DND-41 (cell line): ENCODE data around the gene SERPINB11.

Experiments used
- ATAC-seq: fragments of 200-7000 bp; cut with Tn5 transposase; 3 replicates; pipeline ENCODE4 v1.9.1; 2021; ENCODE audit warnings: low read depth; ENCODE audit not compliant: insufficient read depth
- DNase-seq: peaks from one replicate; pipeline ENCODE4 v3.0.0-alpha.2; 2020
- H2AFZ ChIP-seq: 2 replicates; pipeline ENCODE4 v1.6.0; 2012; ENCODE audit warnings: low read depth, low read length
- H3K27ac ChIP-seq: 2 replicates; pipeline ENCODE4 v1.5.1; 2012; ENCODE audit warnings: low read length, inconsistent platforms
- H3K27me3 ChIP-seq: fragments of 200-600 bp; sonication (generic); 2 replicates; pipeline ENCODE4 v1.6.0; 2012; ENCODE audit warnings: low read length, mild to moderate bottlenecking, inconsistent platforms; ENCODE audit not compliant: insufficient read depth, poor library complexity
- H3K36me3 ChIP-seq: 2 replicates; pipeline ENCODE4 v1.5.1; 2012; ENCODE audit warnings: low read length, inconsistent platforms; ENCODE audit not compliant: insufficient read depth
- H3K4me1 ChIP-seq: 2 replicates; pipeline ENCODE4 v1.5.1; 2012; ENCODE audit warnings: mild to moderate bottlenecking, low read length; ENCODE audit not compliant: insufficient read depth
- H3K4me2 ChIP-seq: 2 replicates; pipeline ENCODE4 v1.6.0; 2012; ENCODE audit warnings: mild to moderate bottlenecking, moderate library complexity, low read length, inconsistent platforms; ENCODE audit not compliant: insufficient read depth
- H3K4me3 ChIP-seq, 2 experiments: fragments of 200-600 bp in 1 of 2; shearing (Covaris generic) in 1 of 2; 2 replicates each; pipeline ENCODE4 v1.5.1; 2012 to 2016; ENCODE audit warnings: inconsistent platforms in 2 of 2, low read length in 2 of 2, mild to moderate bottlenecking in 2 of 2, low read depth in 1 of 2, moderate library complexity in 1 of 2
- H3K79me2 ChIP-seq: 2 replicates; pipeline ENCODE4 v1.6.0; 2012; ENCODE audit warnings: low read length, inconsistent platforms; ENCODE audit not compliant: insufficient read depth
- H3K9ac ChIP-seq: 2 replicates; pipeline ENCODE4 v1.6.0; 2012; ENCODE audit warnings: low read depth, mild to moderate bottlenecking, inconsistent platforms, low read length, moderate library complexity
- H3K9me3 ChIP-seq: 2 replicates; pipeline ENCODE4 v1.5.1; 2012; ENCODE audit warnings: low read length, moderate library complexity, mild to moderate bottlenecking, inconsistent platforms; ENCODE audit not compliant: insufficient read depth, severe bottlenecking
- H4K20me1 ChIP-seq: 2 replicates; pipeline ENCODE4 v1.6.0; 2012; ENCODE audit warnings: low read length; ENCODE audit not compliant: insufficient read depth
- CTCF ChIP-seq: IDR thresholded peaks from 2 replicates; pipeline ENCODE4 v1.5.1; 2012; ENCODE audit warnings: borderline replicate concordance, low read length, moderate library complexity, mild to moderate bottlenecking; ENCODE audit not compliant: poor library complexity, severe bottlenecking; ENCODE audit errors: extremely low read depth
- EZH2 ChIP-seq: IDR thresholded peaks from 3 replicates; pipeline ENCODE4 v1.6.1; 2012; ENCODE audit warnings: borderline replicate concordance, low read depth, mild to moderate bottlenecking, moderate library complexity, low read length, inconsistent platforms; ENCODE audit not compliant: severe bottlenecking

The SERPINB11 gene

GRCh38 chr18:63681449-63682340 lies 21.1 kb upstream of the SERPINB11 start:
- H3K36me3 ChIP-seq: no peaks in the 10 kb centered on the region
- no peaks in the 10 kb centered on the region for H3K27me3 ChIP-seq
- no peaks in the 10 kb centered on the region for H3K79me2 ChIP-seq
- TF ChIP-seq EZH2 (no peak), CTCF (no peak)
- no peak overlapping the region for H3K4me2 ChIP-seq
- ATAC-seq: no peak
- no peak for DNase-seq
- H2AFZ ChIP-seq: no peak overlapping the region
- H3K4me1 ChIP-seq: no peaks in the 10 kb centered on the region
- H3K9me3 ChIP-seq: no peaks in the 10 kb centered on the region
- no peak overlapping the region for H3K27ac ChIP-seq
- H3K9ac ChIP-seq: no peak overlapping the region
- H4K20me1 ChIP-seq: no peaks in the 10 kb centered on the region
- H3K4me3 ChIP-seq: no peak overlapping the region

GRCh38 chr18:63683152-63683551 lies 19.6 kb upstream of the SERPINB11 start:
- H3K9me3 ChIP-seq: no peaks in the 10 kb centered on the region
- no peak overlapping the region for H2AFZ ChIP-seq
- H3K4me1 ChIP-seq: no peaks in the 10 kb centered on the region
- DNase-seq (no peak), ATAC-seq (no peak)
- TF ChIP-seq CTCF (no peak), EZH2 (no peak)
- H3K4me2 ChIP-seq: no peak overlapping the region
- H4K20me1 ChIP-seq: no peaks in the 10 kb centered on the region
- no peak overlapping the region for H3K4me3 ChIP-seq
- H3K79me2 ChIP-seq: no peaks in the 10 kb centered on the region
- no peaks in the 10 kb centered on the region for H3K27me3 ChIP-seq
- no peak overlapping the region for H3K9ac ChIP-seq
- no peaks in the 10 kb centered on the region for H3K36me3 ChIP-seq
- no peak overlapping the region for H3K27ac ChIP-seq

GRCh38 chr18:63683890-63684289 lies 18.9 kb upstream of the SERPINB11 start:
- Histone ChIP-seq H3K4me2 (no peak overlapping the region), H3K4me1 (no peaks in the 10 kb centered on the region), H2AFZ (no peak overlapping the region), H4K20me1 (no peaks in the 10 kb centered on the region), H3K36me3 (no peaks in the 10 kb centered on the region), H3K9me3 (no peaks in the 10 kb centered on the region), H3K4me3 (no peak overlapping the region), H3K79me2 (no peaks in the 10 kb centered on the region), H3K27me3 (peaks cover under 1% of the 10 kb centered on the region), H3K27ac (no peak overlapping the region), H3K9ac (no peak overlapping the region)
- TF ChIP-seq EZH2 (no peak), CTCF (no peak)
- ATAC-seq: no peak
- DNase-seq: no peak
